Measurements from ENCODE around the gene STARD3NL. TPM values are rescaled to one million over a fixed set of nuclear protein-coding genes. Genes with fewer than 3 reads are reported as not detected.

Gene STARD3NL
- total RNA-seq, 2 donors from 2014 or later, result 25.4 to 25.5 TPM

DNA sequence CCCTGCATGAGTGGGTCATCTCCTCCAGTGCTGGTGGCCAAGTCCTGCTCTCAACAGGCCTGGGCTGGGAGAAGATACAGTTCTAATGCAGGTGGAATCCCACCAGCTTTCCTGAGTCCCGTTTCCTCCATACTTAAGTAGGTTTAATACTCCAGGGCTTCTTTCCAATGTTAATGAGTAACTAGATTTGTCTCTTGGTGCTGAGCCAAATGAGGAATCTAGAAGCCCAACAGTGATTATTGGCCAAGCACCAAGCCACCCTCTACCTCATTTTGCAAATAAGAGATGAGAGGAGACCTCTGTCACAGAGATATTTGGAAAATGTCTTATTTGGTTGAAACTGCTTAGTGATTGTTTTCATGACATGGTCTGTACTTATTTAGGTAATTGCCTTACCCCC is 37.1 kb downstream of the STARD3NL start:
- no peaks in the 10 kb centered on the region for H3K36me3 ChIP-seq
- no peaks in the 10 kb centered on the region for H3K4me1 ChIP-seq
- H3K9ac ChIP-seq (ENCODE audit: low read depth in 2 of 2, low read length in 2 of 2), result no peak overlapping the region
- H3K4me3 ChIP-seq, result no peak overlapping the region
- intact Hi-C loops (cut with DNase I), result no loop called here
- H3K27ac ChIP-seq, result no peak overlapping the region
- no peaks in the 10 kb centered on the region for H3K9me3 ChIP-seq
- TF ChIP-seq, protein P1, sequence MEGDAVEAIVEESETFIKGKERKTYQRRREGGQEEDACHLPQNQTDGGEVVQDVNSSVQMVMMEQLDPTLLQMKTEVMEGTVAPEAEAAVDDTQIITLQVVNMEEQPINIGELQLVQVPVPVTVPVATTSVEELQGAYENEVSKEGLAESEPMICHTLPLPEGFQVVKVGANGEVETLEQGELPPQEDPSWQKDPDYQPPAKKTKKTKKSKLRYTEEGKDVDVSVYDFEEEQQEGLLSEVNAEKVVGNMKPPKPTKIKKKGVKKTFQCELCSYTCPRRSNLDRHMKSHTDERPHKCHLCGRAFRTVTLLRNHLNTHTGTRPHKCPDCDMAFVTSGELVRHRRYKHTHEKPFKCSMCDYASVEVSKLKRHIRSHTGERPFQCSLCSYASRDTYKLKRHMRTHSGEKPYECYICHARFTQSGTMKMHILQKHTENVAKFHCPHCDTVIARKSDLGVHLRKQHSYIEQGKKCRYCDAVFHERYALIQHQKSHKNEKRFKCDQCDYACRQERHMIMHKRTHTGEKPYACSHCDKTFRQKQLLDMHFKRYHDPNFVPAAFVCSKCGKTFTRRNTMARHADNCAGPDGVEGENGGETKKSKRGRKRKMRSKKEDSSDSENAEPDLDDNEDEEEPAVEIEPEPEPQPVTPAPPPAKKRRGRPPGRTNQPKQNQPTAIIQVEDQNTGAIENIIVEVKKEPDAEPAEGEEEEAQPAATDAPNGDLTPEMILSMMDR (IDR thresholded peaks at IDR 0.05), result no peak
- no peaks in the 10 kb centered on the region for H3K27me3 ChIP-seq
- no peak for DNase-seq

DNA sequence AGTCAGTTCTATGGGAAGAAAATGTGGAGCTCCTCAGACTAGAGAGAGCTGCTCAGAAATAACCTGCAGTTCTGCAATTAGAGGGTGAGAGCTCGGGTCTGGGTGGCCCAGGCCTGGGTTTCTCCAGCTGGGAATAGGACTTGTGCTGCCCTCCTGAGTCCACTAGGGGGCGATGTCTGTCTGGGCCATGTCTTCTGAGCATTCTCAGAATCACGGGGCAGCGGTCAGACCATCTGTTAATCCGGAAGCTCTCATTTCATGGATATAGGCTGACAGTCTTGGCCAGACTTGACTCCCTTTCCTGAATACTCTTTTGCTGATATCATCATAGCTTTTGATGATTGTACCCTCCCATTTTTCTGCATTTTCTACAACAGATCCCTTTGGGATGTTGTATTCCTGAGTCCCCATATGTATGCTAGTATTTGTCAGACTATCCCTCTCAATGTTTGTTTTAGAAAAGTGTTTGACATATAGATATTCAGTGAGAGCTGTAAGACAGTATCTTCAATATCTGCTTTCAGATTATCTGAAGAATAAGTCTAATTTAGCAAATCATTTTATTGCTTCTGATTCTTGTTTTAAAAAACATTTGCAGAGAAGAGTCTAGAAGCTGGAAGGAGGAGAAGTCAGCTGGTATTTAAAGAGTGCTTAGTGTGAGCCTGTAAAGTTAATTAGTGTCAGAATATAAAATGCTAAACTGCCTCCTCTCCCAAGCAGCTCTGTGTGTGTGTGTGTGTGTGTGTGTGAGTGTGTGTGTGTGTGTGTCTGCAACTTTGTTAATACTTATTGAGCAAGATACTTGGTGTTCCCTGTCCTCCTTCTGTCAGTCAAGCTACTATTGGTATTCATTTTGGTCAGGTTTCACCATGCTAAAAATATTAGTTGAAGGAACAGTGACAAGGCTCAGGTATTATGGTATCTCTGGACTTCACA is 38.0 kb downstream of the STARD3NL start:
- TF ChIP-seq, protein P1 (IDR thresholded peaks at IDR 0.05), result peak; percentile 95
- Histone ChIP-seq H3K27me3 (no peaks in the 10 kb centered on the region), H3K36me3 (no peaks in the 10 kb centered on the region), H3K9me3 (no peaks in the 10 kb centered on the region), H3K4me1 (no peaks in the 10 kb centered on the region), H3K4me3 (no peak overlapping the region), H3K27ac (peak overlapping the region; percentile 26), H3K9ac (ENCODE audit: low read depth in 2 of 2, low read length in 2 of 2) (no peak overlapping the region)
- intact Hi-C loops (cut with DNase I), result no loop called here
- DNase-seq, result peak; percentile 83

- TF ChIP-seq, protein P1 (IDR thresholded peaks at IDR 0.05), result no peak
- Histone ChIP-seq H3K27ac (no peak overlapping the region), H3K4me3 (no peak overlapping the region), H3K27me3 (no peaks in the 10 kb centered on the region), H3K36me3 (no peaks in the 10 kb centered on the region), H3K4me1 (no peaks in the 10 kb centered on the region), H3K9me3 (no peaks in the 10 kb centered on the region), H3K9ac (ENCODE audit: low read depth in 2 of 2, low read length in 2 of 2) (no peak overlapping the region)
- intact Hi-C loops (cut with DNase I), result no loop called here
- DNase-seq, result no peak
Measured at GRCh38 chr7:38217672-38218071, 39.6 kb downstream of the STARD3NL start.

- DNase-seq, result no peak
- no peaks in the 10 kb centered on the region for H3K36me3 ChIP-seq
- H3K9ac ChIP-seq (ENCODE audit: low read depth in 2 of 2, low read length in 2 of 2), result no peak overlapping the region
- no peaks in the 10 kb centered on the region for H3K4me1 ChIP-seq
- no peaks in the 10 kb centered on the region for H3K9me3 ChIP-seq
- intact Hi-C loops (cut with DNase I), result loop anchor here (5.0 kb wide), 1 partner anchor 318 kb away; no protein-coding TSS in a partner anchor
- H3K27me3 ChIP-seq, result no peaks in the 10 kb centered on the region
- no peak overlapping the region for H3K4me3 ChIP-seq
- TF ChIP-seq, protein P1 (IDR thresholded peaks at IDR 0.05), result no peak
- no peak overlapping the region for H3K27ac ChIP-seq
Measured at GRCh38 chr7:38220452-38220851, 42.4 kb downstream of the STARD3NL start.

- Histone ChIP-seq H3K27me3 (no peaks in the 10 kb centered on the region), H3K27ac (no peak overlapping the region), H3K4me3 (no peak overlapping the region), H3K36me3 (no peaks in the 10 kb centered on the region), H3K9ac (ENCODE audit: low read depth in 2 of 2, low read length in 2 of 2) (no peak overlapping the region), H3K4me1 (no peaks in the 10 kb centered on the region), H3K9me3 (no peaks in the 10 kb centered on the region)
- TF ChIP-seq, protein P1 (IDR thresholded peaks at IDR 0.05), result peak; percentile 89
- intact Hi-C loops (cut with DNase I), result loop anchor here (2.0 to 5.0 kb wide), 2 partner anchors 116 to 320 kb away; no protein-coding TSS in a partner anchor
- peak; percentile 54 for DNase-seq
Measured at GRCh38 chr7:38222481-38223096, 44.5 kb downstream of the STARD3NL start.
